H7 (cell line): ENCODE results near the gene CYP2W1. TPM values are rescaled to one million over a fixed set of nuclear protein-coding genes. Genes with fewer than 3 reads are reported as not detected.
A peak's percentile ranks its signal among the peaks of the same experiment; 100 is the strongest.
"Not testable (repeated sequence)": the region's sequence is repeated elsewhere in the genome, so short reads cannot be mapped to it uniquely, and the experiment has no call there.

Source experiments
- DNase-seq: peaks from one replicate; pipeline ENCODE4 v3.0.0; 2012
- H3K27me3 ChIP-seq: 2 replicates; pipeline ENCODE4 v1.6.0; 2011; ENCODE audit warnings: mild to moderate bottlenecking, low read length; ENCODE audit not compliant: control insufficient read depth, insufficient read depth
- H3K36me3 ChIP-seq: replicated peaks from 2 replicates; pipeline ENCODE4 v1.5.1; 2011; ENCODE audit warnings: low read length; ENCODE audit not compliant: control insufficient read depth, insufficient read depth
- H3K4me3 ChIP-seq: 2 replicates; pipeline ENCODE4 v1.5.1; 2011; ENCODE audit warnings: low read depth, mild to moderate bottlenecking, control low read depth, low read length, moderate library complexity; ENCODE audit not compliant: insufficient read depth
- total RNA-seq: library from RNA; depleted of rRNA; stranded (reverse); fragments of >200 nt; shearing (Covaris generic); gene quantifications from 2 replicates; pipeline ENCODE4 v1.2.3, GENCODE V29; 2014

CYP2W1 gene
- total RNA-seq, 1 experiment from 2014 or later = not detected

- no peaks in the 10 kb centered on the region; the same call in 1 of the 2 replicates for H3K36me3 ChIP-seq
- H3K27me3 ChIP-seq = no peaks in the 10 kb centered on the region
- no peak overlapping the region for H3K4me3 ChIP-seq
- DNase-seq = no peak
Observed at GRCh38 chr7:1025743-1026581, 43.0 kb downstream of the CYP2W1 start.

- Histone ChIP-seq H3K27me3 (no peaks in the 10 kb centered on the region), H3K4me3 (no peak overlapping the region), H3K36me3 (no peaks in the 10 kb centered on the region; the same call in 1 of the 2 replicates)
- DNase-seq = no peak
Observed at GRCh38 chr7:1026721-1027161, 43.8 kb downstream of the CYP2W1 start.

GRCh38 chr7:1027242-1028043 lies 44.5 kb downstream of the CYP2W1 start:
- peak; percentile 91 for DNase-seq
- peak overlapping the region; percentile 53 for H3K4me3 ChIP-seq
- H3K27me3 ChIP-seq = no peaks in the 10 kb centered on the region
- no peaks in the 10 kb centered on the region; the same call in 1 of the 2 replicates for H3K36me3 ChIP-seq

- Histone ChIP-seq H3K4me3 (peak overlapping the region; percentile 53), H3K36me3 (no peaks in the 10 kb centered on the region; the same call in 1 of the 2 replicates), H3K27me3 (no peaks in the 10 kb centered on the region)
- DNase-seq = peak; percentile 100
Observed at GRCh38 chr7:1028044-1028770, 45.2 kb downstream of the CYP2W1 start.

GRCh38 chr7:1028775-1029636 lies 46.0 kb downstream of the CYP2W1 start:
- no peaks in the 10 kb centered on the region for H3K27me3 ChIP-seq
- peak; percentile 91 for DNase-seq
- H3K4me3 ChIP-seq = peak overlapping the region; percentile 53
- H3K36me3 ChIP-seq = no peaks in the 10 kb centered on the region; the same call in 1 of the 2 replicates

GRCh38 chr7:1029637-1030443 lies 46.9 kb downstream of the CYP2W1 start:
- no peaks in the 10 kb centered on the region for H3K27me3 ChIP-seq
- DNase-seq = peak; percentile 75
- H3K36me3 ChIP-seq = no peaks in the 10 kb centered on the region; the same call in 1 of the 2 replicates
- no peak overlapping the region for H3K4me3 ChIP-seq

GRCh38 chr7:1030444-1031070 lies 47.6 kb downstream of the CYP2W1 start:
- H3K36me3 ChIP-seq = no peaks in the 10 kb centered on the region; the same call in 1 of the 2 replicates
- no peak overlapping the region for H3K4me3 ChIP-seq
- H3K27me3 ChIP-seq = no peaks in the 10 kb centered on the region
- peak; percentile 67 for DNase-seq

GRCh38 chr7:1031716-1032455 lies 48.9 kb downstream of the CYP2W1 start:
- H3K36me3 ChIP-seq = no peaks in the 10 kb centered on the region
- H3K27me3 ChIP-seq = no peaks in the 10 kb centered on the region
- H3K4me3 ChIP-seq = no peak overlapping the region
- DNase-seq = no peak

GRCh38 chr7:1032536-1033181 lies 49.7 kb downstream of the CYP2W1 start:
- Histone ChIP-seq H3K27me3 (no peaks in the 10 kb centered on the region), H3K4me3 (no peak overlapping the region), H3K36me3 (no peaks in the 10 kb centered on the region)
- no peak for DNase-seq

GRCh38 chr7:1033546-1034145 lies 50.7 kb downstream of the CYP2W1 start:
- Histone ChIP-seq H3K36me3 (no peaks in the 10 kb centered on the region), H3K4me3 (no peak overlapping the region), H3K27me3 (no peaks in the 10 kb centered on the region)
- DNase-seq = no peak

GRCh38 chr7:1034769-1035168 lies 51.8 kb downstream of the CYP2W1 start:
- H3K36me3 ChIP-seq, DNase-seq, H3K4me3 ChIP-seq, H3K27me3 ChIP-seq: not testable (repeated sequence)
